NOMO-1 treated with DMSO at 0.1 percent for 48 hours (cell line): ENCODE data around the gene RFTN1.
"Not testable (repeated sequence)": the region's sequence is repeated elsewhere in the genome, so short reads cannot be mapped to it uniquely, and the experiment has no call there.

Experiments
- DNase-seq: peaks from one replicate; lab custom pipeline; 2025; ENCODE audit not compliant: unreplicated experiment; lab: John Stamatoyannopoulos, UW

RFTN1 gene

DNA sequence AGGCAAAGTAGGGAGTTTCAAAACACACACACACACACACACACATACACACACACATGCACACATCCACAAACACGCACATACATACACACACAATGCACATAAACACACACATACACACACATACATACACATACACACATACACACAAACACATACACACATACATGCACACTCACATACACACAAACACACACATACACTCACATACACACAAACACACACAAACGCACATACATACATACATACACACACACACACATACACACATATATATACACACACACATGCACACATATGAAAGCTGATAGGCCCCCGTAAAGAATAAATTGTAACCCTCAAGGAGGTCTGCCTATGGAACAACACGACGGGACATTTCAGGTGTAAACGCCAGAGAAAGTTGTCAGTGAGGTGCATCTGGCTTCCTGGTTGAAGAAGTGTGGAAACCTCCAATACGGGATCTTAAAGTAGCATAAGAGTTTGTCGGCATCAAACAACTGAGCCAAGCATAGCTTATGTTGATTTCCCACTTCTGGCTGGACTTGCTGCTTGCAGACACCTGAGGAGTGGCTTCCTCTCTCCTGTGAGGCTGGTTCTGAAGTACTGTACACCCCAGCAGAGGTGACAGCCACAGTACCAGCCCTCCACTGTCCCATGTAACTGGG is 5.8 kb downstream of the RFTN1 start:
- DNase-seq, result no peak

DNA sequence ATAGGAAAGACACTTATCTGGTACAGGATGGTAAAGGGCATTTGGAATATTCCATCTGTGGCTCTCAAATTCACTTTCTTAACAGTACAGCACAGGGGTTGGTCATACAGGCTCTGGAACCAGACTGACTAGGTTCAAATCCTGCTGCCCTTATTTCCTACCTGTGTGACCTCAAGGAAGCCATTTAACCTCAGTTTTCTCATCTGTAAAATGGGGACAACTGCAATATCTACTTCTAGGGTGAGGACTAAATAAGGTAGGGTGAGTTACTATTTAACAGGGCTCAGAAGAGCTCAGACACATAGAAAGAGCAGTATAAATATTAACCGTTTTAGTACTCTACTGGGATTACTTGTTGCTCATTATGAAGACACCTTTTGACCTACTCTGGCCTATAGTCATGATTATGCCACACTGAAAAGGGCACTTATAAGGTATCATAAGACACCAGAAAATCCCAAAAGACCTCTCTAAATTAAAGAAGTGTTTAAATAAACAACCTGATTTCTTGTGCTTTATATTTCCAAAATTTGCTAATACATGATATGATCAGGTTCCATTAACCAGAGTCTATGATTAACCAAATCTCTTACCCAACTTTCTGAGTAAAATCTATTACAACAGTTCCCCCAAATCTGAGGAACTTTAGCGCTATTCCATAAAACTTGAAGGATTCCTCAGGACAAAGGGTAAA is 6.5 kb downstream of the RFTN1 start:
- no peak for DNase-seq

DNA sequence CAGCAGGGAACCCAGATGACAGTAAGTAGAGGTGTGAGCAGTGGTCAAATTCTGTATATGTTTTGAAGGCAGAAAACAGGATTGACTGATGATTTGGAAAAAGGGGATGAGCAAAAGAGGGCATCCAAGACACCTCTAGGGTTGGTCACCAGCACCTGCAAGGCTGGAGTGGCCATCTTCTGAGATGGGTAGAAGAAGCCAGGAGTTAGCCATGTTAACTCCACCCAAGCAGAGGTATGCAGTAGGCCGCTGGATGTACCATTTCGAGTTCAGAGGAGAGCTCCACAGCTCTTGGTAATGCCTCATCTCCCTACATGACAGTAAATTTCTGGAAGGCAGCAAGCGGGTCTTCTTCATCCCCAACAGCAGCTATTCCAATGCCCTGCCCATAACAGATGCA is 7.0 kb downstream of the RFTN1 start:
- no peak for DNase-seq

DNA sequence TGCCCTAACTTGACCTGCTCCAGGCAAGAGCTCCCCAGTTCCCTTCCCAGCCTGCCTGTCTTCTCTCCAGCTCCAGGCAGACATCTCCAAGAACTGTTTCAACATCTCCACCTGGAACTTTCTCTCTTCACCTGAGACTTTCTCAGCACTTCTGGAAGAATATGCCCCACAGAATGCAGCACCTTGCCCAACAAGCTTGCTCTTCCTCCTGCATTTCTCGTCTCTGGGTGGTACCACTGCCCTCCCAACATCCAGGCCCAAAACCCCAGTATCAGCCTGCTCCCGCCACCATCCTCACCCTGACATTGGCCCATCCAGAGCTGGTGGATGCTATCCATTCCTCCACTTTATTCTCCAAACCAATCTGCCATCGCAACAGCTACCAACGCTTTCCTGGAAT is 8.8 kb downstream of the RFTN1 start:
- DNase-seq, result no peak

DNA sequence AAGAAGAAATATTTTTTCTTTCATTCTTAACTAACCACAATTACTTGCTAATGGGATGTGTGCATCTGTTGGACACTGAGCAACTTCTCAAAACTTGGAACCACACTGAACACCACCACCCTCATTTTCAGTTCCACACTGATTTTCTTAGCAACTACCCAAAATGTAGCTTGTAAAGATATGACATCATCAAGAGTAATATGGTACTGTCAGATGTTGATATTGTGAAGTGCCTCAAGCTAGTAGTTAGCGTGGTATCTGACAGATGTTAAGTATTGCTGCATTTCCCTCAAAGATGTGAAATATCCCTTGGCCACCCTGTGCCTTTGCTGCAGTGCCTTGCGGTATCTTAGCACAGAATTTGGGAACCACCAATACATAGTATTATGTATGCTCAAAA is 9.3 kb downstream of the RFTN1 start:
- DNase-seq, result peak; percentile 71

DNA sequence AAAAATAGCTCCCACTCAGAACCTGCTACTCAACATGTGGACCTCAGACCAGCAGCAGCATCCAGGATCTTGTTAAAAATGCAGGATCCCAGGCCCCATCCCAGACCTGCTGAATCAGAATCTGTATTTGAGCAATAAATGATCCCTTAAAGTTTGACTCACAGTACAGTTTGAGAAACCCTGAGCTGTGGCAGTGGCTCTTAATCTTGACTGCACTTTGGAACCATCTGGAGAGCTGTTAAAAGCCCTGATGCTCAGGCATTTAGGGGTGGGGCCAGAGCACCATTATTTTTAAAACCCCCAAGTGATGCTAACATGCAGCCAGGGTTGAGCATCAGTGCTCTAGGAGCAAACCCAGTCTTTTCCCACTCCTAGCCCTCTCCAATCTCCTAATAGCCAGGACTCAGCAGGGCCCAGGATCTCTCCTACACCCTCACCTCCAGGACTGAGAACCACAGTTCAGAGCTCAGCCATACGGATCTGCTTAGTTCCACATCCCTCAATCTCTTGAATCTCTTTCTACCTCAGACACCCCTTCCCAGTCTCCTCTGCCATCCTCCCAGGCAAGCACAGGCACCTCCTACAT is 10.2 kb downstream of the RFTN1 start:
- DNase-seq, result no peak

DNA sequence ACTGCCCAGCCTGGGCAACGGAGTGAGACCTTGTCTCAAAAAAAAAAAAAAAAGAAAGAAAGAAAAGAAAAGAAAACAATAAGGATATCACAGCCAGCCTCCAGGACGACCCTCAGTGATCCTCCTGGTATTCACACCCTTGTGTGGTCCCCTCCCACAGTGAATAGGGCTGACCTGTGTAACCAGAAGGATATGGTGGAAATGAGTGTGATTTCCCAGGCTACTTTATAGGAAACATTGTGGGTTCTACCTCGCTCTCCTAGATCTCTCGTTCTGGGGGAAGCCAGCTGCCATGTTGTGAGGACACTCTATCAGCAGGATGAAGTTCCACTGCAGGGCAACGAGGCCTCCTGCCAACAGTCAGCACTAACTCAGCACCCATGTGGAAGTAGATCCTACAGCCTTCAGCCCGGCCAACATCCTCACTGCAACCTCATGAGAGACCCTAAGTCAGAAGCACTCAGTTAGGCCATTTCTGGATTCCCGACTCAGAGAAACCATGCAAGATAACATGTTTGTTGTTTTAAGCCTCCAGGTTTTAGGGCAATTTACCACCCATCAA is 11.1 kb downstream of the RFTN1 start:
- DNase-seq, result no peak

DNA sequence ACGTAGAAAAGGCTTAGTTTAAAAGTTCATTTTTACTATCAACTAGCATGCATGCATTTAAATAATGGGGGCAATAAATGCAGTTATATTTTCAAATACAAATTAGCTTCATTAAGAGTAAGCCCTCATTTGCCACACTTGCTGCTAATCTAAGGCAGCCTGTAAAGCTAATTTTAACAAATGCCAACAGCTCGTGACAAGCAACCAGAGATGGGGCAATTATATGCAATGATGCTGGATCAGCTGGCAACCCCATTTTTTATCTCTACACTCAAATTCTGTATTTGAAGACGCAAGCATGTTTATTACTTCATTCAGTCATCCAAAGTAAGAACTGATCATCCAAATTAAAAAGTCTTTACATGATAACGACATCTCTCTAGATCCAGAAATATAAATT is 12.1 kb downstream of the RFTN1 start:
- no peak for DNase-seq

DNA sequence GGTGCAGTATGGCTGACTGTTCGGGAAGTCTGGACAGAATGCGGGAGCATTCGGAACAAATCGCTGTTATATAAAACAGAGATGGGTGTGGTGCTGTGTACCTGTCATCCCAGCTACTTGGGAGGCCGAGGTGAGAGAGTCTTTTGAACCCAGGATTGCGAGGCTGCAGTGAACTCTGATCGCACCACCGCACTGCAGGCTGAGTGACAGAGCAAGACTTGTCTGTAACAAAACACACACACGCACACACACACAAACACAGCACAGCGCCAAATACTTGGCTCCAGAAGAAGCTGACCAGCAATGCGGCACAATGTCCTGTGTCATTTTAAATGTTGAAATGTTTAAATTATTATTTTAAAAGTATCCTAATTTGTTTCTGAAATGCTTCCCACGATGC is 12.6 kb downstream of the RFTN1 start:
- no peak for DNase-seq

DNA sequence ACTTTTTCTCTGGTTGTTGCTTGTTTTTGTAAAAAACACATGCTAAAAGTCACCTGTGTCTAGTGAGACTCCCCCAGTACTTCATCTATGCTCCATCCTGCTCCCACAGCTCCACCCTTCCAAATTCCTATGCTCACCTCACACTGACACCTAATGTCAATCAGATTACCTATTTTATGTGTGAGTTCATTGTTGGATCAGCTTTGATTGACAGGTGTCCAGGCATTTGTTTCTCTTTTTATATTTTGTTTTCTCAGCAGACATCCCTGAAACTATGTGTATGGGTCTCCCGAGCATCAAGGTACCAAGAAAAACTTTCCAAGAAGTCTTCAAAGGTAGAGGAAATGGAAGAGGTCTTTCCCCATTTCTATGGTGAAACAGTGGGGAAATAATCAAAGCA is 13.4 kb downstream of the RFTN1 start:
- DNase-seq, result no peak

DNA sequence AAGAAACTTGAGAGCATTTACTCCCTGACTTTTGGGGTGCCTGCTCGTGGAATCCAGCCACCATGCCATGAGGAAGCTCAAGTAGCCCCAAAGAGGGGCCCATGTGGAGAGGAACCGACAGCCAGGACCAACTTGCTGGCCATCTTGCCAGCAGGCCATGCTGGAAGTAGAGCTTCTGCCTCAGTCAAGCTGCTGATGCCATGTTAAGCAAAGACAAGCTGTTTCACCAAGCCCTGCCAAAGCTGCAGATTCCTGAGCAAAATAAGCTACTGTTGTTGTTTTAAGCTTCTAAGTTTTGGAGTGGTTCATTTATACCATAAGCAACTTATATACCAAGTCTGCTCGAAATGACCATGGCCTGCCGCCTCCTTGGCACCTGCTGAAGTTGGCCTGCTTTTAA is 14.1 kb downstream of the RFTN1 start:
- no peak for DNase-seq

DNA sequence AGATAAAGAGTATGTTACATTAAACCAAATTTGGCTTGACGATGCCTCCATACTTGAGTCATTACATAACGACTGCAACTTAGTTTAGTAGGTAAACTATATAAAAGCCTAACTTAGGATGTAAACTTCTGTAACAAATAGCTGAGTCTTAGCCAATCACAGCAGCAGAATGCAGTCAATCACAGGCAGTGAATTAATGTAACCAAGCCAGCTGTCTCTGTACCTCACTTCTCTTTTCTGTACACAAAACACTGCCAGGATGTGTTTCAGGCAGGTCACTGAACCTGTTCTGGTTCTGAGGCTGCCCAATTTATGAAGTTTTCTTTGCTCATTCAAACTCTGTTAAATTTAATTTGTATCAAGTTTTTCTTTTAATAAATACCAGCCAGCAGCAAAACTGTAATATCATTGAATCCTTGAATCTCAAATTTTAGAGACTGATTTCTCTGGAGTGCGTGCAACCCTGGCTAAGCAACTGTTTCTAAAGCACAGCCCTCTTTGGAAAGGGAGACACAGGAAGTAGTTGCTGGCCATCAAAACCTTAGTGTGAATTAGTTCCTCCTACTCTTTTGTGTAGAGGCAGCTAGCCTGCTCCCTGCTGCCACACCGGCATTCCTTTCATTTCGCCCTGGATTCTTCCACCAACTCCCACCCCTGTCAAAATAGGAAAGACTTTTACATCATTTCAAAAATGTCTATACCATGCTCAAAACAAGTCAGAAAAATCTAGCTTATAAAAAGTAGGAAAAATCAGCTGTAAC is 15.2 kb downstream of the RFTN1 start:
- no peak for DNase-seq

DNA sequence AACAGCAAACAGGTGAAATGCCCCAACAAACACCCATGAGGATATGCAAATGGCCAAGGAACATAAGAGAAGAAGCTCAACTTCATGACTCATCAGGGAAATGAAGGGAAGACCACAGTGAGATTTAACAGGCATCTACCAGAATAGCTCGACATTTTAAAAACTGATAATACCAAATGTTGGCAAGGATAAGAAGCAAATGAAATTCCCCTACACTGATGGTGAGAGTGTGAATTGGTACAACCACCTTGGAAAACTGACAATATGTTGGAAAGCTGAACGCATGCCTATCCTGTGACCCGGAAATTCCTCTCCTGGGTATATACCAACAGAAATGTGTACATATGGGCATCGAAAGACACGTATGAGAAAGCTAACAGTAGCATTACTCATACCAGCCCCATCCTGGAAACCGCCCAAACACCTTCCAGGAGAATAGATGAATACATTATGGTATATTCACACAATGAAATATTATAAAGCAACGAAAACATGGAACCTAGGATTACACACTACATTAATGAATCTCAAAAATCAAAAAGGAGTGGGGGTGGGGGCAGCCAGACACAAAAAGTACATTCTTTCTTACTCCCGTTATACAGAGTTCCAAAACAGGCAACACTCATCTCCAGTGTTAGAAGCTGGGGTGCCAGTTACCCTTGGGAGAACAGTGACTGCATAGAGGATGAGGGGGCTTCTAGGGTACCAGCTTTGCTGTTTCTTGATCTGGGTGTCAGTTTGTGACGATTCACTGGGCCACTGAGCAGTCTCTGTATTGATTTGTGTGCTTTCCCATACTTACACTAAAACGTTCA is 16.9 kb downstream of the RFTN1 start:
- DNase-seq, result no peak

DNA sequence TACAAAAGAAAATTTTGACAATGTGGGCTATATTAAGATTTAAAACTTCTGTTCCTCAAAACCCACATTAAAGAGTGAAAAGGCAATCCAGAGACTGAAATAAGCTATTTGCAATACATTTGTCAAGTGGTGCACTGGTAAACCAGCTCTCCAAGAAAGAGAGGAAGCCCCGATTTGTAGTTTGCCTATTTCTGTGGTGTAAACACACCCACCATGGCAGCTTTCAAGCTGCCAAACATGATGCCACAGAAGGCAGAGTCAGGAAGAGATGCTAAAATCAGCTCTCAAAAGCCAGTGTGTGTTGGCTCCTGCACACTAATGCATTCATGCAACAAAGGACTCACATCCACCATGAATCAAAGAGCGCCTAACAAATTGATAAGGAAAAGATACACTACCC is 17.5 kb downstream of the RFTN1 start:
- DNase-seq, result no peak

DNA sequence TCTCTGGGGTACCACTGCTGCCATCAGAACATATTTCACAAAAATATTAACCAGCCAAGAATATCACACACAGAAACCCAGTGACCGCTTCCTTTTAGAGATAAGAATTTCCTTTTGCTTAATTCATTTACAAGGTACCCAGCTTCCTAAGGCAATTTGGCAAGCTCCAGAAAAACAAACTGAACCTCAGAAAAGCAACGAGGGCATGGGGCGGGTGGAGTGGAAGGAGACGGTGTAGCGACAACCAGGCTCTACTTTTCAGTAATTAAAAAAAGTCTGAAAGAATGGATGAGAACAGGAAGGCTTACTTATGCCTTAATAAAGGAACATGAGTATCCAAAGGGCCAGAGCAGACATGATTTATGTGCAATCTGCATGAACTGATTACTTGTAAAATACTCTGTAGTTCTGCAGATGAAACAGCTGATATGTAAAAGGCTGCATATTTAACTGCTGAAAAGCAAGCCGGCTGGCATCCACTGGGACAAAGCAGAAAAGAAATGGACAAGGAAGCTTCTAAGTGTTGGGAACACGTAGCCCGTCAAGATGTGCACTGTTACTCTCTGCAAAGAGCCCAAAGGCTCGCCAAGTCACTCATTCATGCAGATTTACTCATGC is 18.6 kb downstream of the RFTN1 start:
- DNase-seq, result no peak

DNA sequence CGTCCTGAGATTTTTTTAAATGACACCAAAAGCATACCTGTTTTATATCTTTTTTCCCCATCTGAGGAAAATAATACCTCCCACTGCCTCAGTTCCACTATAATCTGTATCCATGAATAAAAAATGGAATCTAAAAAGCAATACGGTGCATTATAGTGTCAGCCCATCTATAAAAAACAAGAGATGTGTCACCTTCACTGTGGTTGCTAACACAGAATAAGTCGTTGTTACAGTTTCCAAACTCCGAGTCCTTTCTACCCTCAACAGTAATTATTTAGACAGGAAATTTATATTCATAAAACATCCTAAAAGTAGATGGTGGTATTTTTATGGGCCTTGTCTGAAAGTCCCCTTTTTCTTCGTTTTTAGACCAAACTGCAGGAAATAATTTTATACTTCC is 19.4 kb downstream of the RFTN1 start:
- no peak for DNase-seq

DNA sequence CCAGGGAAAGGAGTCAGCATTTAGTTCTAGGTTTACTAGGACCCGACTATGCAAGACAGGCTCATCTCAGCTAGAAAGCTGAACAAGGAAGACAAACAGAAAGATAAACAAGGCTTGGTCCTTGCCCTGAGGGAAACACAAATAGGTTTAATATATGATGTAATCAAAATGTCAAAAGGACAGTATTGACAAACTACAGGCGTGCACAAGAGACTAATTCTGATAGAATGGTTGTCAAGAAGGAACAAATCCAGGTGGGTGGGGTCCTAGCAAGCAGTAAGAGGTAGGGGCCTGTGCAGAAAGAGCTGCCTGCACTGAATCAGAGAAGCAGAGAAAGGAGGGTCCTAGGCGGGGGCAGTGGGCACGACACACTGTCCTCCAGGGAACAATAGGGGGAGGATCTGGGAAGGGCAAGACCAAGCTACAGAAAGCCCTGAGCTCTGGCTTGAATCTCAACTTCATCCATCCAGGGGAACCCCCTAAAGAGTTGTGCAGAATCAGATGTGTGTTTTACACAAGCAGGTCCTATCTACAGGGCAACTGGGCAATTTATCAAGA is 23.4 kb downstream of the RFTN1 start:
- no peak for DNase-seq

DNA sequence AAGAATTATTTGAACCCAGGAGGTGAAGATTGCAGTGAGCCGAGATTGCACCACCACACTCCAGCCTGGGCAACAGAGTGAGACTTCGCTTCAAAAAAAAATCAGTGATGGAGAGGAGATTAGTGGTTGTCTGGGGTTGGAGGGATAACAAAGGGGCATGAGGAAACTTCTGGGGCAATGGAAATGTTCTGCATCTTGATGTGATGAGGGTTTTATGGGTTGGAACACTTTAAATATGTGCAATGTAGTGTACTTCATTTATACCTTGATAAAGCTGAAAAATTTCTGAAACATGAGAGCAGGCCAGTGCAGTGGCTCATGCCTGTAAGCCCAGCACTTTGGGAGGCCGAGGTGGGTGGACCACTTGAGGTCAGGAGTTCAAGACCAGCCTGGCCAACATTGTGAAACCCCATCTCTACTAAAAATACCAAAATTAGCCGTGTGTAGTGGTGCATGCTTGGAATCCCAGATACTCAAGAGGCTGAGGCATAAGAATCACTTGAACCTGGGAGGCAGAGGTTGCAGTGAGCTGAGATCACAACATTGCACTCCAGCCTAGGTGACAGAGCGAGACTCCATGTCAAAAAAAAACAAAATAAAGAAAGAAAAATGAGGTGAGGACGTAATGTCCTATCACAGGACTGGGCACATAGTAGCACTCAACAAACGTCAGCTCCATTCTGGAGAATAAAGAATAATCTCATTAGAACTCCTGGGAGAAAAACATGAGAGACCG is 24.0 kb downstream of the RFTN1 start:
- not testable (repeated sequence) for DNase-seq

DNA sequence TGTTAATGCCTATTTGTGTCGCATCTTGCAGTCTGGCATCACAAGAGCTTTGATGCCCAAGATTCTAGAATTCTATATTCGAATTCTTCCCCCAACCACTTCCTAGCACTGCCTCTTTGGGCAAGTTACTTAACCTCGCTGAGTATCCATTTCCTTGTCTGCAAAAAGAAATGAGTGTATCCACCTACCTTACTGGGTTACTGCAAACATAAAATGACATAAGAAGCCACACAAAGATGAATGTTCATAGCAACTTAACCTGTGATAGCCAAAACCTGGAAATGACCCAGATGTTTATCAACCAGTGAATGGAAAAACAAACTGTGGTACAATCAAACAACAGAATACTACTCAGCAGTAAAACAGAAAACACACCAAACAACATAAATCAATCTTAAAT is 24.9 kb downstream of the RFTN1 start:
- no peak for DNase-seq
